HPDE6-E6E7 (cell line): Measurements from ENCODE around the gene NCOA3.
"Not testable (repeated sequence)": the region's sequence is repeated elsewhere in the genome, so short reads cannot be mapped to it uniquely, and the experiment has no call there.

ENCODE experiments used
- DNase-seq: peaks from one replicate; pipeline ENCODE4 v3.0.0; 2011; ENCODE audit warnings: missing footprints; ENCODE audit errors: extremely low spot score

Gene NCOA3

DNA sequence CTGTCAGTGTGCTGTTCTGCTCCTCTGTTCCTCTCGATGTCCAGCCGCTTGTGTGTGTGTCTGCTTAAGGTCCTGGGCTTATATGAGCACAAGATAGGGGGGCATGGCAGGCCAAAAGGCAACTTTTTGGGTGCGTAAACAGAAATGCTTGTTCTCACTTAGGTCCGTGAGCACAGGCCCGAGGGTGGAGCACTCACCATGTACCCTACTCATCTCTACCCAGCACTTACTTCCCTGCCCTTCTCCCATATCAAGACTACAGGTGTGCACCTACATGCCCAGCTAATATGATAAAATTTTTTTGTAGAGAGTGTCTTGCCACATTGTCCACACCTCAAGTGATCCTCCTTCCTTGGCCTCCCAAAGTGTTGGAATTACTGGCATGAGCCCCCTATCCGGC is 34.3 kb downstream of the NCOA3 start:
- no peak for DNase-seq

DNA sequence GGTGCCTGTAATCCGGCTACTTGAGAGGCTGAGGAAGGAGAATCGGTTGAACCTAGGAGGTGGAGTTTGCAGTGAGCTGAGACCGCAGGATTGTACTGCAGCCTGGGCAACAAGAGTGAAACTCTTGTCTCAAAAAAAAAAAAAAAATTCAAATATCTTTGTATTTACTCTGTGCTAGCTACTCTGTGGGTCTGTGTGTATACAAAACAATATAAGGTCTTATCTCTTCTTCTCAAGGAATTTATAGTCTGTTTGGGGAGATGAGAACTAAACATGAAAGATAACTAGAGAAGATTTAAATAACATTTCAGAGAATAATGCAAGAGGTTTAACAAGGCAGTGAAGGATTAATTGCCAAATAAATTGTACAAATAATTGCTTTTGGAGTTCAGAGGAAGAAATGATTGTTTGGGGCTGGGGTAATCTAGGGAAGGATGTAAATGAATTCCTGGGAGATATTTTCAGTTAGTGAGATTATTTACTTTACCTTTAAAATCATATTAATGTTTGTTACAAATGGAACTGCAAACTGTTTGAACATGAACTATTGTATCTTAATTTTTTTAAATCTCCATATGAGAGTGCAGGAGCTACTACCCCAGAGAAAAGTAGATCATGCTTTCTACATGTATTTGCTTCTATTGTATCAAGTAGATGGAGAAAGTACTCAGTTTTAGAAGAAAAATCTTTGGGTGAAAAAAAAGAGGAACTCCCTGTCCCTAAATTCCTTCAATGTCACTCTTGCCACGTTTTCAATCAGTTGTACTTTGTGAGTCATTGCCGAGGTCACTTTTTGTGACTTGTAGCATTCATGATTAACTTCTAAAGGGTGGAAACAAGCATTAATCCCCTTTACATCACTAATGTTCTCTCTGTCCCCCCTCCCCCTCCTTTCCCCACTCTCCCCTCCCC is 39.0 kb downstream of the NCOA3 start:
- DNase-seq: no peak

DNA sequence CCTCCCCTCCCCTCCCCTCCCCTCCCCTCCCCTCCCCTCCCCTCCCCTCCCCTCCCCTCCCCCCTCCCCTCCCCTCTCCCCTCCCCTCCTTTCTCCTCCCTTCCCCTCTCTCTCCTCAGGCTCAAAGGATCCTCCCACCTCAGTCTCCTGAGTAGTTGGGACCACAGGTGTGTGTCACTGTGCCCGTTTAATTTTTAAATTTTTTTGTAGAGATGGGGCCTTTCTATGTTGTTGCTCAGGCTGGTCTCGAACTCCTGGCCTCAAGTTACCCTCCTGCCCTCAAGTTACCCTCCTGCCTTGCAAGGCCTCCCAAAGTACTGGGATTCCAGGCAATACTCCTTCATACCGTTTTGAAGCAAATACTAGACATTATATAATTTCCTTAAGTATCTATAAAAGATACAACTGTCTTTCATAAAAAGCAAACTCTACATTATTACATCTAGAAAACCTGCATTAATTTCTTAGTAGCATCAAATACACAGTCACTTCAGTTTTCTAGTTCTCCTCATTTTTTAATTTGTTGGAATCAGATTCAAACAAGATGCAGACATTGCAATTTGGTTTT is 39.8 kb downstream of the NCOA3 start:
- DNase-seq: no peak

DNA sequence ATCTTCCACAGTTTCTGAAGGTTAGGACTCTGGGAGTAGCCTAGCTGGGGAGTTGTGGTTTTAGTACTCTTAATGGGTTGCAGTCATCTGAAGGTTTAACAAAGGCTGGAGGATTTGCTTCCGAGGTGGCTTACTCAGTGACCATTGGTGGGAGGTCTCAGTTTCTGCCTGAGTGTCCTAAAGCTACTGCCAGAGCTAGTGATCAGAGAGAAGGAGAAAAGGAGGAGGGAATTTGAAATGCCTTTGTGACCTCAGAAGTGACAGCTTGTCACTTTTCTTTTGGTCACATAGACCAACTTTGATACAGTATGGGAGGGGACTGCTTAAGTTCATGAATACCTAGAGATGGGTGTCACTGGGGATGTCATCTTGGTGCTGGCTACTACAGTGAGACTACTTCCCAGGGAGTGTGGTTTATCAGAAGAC is 41.3 kb downstream of the NCOA3 start:
- no peak for DNase-seq

DNA sequence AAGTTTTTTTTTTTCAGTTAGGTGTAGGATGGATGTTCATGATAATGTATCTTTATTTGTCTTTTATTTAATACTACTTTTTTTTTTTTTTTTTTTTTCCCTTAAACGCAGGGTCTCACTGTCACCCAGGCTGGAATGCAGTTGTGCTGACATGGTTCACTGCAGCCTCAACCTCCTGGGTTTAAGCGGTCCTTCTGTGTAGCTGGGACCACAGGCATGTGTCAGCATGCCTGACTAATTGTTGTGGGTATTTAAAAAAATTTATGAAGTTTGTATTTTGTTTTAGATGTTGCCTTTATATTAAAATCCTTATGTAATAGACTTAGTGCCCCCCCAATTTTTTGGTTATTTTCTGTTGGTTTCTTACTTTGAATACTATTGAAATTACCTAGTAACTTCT is 42.6 kb downstream of the NCOA3 start:
- DNase-seq: no peak

DNA sequence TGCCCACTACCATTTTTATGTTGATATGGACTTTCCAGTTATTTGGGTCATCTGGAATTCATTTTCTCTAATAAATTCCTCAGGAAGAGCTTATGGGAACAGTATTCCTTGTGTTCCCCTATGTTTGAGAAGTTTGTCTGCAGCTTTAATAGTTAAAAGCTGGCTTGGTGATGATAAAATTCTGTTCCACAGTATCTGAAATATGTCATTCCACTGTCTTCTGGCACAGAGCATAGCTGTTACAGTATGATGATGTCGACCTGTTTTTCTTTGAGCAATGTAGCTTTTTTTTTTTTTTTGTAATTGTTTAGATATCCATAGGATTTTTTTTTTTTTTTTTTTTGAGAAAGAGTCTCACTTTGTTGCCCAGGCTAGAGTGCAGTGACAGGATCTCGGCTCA is 43.2 kb downstream of the NCOA3 start:
- no peak for DNase-seq

DNA sequence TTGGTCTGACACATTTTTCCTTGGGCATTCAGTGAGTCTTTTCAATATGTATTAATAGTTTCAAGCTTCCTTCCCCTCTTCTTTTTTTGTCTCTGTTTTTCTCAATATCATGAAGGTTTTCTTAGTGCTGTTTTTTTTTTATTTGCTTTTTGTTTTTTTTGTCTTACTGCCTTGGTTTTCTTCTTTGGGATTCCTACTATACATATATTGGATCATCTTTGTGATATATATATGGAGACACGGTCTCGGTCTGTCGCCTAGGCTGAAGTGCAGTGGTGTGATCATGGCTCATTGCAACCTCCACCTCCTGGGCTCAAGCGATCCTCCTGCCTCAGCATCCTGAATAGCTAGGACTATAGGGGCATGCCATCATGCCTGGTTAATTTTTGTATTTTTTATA is 43.8 kb downstream of the NCOA3 start:
- DNase-seq: no peak

DNA sequence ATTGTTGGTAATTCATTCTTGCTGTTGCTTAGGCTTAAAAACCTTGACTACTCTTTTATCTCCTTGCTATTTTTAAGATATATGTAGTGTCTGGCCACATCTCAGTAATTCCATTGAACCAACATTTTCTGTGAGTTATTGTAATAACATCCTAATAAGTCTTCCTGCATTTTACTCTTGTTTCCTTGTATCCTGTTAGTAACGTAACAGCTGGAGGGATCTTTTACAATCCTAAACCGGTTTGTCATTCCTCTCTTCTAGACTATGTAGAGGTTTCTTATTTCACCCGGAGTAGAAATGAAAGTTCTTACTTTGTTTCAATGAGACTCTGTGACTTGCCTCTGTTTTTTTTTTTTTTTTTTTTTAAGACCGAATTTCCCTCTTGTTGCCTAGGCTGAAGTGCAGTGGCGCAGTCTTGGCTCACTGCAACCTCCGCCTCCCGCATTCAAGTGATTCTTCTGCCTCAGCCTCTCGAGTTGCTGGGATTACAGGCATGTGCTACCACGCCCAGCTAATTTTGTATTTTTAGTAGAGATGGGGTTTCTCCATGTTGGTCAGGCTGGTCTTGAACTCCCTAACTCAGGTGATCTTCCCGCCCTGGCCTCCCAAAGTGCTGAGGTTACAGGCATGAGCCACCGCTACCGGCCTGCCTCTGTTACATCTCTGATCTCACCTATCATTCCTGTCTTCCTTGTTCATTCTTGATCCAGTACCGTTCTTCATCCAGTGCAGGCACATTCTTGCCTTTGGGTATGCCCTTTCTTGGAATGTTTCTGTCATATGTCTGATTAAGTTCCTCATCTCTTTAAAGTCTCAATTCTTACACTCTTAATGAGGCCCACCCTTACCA is 44.7 kb downstream of the NCOA3 start:
- peak; percentile 57 for DNase-seq

DNA sequence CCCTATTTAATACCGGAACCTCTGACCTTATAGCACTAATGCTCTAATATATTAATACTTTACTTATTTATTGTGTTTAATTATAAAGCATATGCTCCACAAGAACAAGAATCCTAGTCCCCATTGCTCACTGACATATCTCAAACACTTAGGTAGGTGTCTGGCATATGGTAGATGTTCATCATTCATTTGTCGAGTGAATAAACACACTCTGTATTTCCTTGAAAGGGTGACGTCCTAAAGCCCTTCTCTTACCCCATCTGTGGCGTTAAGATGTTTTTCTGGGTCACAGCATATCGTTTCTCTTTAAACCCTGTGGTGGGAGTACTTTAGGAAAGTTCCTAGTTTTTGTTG is 45.3 kb downstream of the NCOA3 start:
- DNase-seq: no peak

DNA sequence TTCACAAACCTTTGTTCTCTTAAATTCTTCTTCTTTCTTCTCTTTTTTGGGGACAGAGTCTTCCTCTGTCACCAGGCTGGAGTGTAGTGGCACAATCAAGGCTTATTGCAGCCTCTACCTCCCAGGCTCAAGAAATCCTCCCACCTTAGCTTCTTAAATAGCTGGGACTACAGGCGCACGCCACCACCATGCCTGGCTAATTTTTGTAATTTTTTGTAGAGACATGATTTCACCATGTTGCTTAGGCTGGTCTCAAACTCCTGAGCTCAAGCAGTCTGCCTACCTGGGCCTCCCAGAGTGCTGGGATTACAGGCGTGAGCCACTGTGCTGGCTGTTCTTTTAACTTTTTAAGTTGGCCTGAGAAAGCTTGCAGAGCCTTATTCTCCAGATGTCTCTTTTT is 48.0 kb downstream of the NCOA3 start:
- DNase-seq: no peak

DNA sequence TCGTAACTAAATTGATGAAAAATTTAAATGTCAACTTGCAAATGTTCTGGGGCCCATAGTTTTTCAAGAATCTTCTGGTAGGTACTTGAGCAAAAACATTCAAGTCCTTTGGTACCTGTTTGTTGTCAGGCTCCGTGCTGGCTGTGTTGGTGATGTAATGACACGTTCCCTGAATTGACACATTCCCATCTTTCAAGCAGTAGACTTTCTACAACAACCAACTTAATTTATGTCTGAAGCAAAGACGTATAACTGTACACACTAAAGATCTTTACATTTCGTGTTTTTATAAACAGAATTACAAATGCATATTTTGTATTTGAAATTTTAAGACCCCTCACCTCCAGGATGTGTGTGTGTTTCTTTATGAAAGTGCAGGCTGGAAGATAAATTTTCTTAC is 49.5 kb downstream of the NCOA3 start:
- DNase-seq: no peak

DNA sequence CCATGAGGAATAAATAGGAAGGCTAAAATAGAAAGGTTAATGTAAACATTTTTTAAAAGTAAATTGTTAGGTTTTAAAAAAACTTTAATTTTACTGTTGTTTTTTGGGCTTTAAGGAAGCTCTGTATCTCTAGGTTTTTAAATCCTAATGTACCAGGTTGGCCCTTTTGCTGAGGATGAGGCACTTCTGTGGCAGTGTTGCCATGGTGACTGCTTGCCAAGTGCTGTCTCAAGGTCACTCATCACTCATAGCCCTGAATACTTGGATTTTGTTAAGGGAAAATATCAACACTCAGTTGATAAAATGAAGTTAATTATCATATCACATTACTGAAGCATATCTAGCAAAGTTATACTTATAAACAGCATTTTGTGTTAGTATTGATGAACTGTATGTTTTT is 50.2 kb downstream of the NCOA3 start:
- no peak for DNase-seq

DNA sequence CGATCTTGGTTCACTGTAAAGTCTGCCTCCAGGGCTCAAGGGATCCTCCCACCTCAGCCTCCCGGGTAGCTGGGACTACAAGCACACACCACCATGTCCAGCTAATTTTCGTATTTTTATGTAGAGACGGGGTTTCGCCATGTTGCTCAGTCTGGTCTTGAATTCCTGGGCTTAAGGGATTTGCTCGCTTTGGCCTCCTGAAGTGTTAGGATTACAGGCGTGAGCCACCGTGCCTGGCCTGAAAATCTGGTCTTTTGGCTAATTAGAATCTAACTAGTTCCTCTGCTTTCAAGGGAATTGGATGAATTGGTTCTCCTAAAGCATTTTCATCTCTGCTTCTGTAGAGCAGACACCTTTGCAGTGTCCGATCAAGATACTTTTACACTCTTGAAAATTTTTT is 51.3 kb downstream of the NCOA3 start:
- DNase-seq: no peak

DNA sequence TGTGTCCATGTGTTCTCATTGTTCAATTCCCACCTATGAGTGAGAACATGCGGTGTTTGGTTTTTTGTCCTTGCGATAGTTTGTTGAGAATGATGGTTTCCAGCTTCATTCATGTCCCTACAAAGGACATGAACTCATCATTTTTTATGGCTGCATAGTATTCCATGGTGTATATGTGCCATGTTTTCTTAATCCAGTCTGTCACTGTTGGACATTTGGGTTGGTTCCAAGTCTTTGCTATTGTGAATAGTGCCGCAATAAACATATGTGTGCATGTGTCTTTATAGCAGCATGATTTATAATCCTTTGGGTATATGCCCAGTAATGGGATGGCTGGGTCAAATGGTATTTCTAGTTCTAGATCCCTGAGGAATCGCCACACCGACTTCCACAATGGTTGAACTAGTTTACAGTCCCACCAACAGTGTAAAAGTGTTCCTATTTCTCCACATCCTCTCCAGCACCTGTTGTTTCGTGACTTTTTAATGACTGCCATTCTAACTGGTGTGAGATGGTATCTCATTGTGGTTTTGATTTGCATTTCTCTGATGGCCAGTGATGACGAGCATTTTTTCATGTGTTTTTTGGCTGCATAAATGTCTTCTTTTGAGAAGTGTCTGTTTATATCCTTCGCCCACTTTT is 52.0 kb downstream of the NCOA3 start:
- DNase-seq: not testable (repeated sequence)

DNA sequence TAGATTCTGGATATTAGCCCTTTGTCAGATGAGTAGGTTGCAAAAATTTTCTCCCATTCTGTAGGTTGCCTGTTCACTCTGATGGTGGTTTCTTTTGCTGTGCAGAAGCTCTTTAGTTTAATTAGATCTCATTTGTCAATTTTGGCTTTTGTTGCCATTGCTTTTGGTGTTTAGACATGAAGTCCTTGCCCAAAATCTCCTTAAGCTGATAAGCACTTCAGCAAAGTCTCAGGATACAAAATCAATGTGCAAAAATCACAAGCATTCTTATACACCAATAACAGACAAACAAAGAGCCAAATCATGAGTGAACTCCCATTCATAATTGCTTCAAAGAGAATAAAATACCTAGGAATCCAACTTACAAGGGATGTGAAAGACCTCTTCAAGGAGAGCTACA is 52.6 kb downstream of the NCOA3 start:
- not testable (repeated sequence) for DNase-seq

DNA sequence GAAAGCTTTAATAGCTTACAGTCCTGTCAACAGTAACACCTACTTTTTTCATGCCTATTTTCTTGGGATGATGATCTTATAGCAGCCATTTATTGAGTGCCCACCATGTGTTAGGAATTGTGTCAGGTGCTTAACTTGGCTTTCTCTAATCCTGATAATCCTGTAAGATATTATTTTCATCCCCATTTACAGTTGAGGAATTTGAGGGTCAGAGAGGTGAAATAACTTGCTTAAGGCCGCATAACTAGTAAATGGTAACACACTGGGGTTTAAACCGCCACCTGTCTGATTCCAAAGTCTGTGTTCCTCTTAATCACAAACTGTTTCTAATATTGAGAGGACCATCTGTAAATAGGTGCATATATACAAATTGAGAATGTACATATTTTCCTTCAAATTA is 55.5 kb downstream of the NCOA3 start:
- no peak for DNase-seq

DNA sequence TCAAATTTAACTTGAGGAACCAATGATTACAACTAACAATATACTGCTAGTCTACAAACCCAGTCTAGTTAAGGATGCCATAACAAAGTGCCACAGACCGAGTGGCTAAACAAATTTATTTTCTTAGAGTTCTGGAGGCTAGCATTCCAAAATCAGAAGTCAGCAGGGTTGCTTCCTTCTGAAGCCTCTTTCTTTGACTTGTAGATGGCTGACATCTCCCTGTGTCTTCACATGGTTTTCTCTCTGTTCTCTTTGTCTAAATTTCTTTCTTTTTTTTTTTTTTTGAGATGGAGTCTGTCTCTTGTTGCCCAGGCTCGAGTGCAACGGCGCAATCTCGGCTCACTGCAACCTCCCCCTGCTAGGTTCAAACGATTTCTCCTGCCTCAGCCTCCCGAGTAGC is 56.1 kb downstream of the NCOA3 start:
- no peak for DNase-seq

DNA sequence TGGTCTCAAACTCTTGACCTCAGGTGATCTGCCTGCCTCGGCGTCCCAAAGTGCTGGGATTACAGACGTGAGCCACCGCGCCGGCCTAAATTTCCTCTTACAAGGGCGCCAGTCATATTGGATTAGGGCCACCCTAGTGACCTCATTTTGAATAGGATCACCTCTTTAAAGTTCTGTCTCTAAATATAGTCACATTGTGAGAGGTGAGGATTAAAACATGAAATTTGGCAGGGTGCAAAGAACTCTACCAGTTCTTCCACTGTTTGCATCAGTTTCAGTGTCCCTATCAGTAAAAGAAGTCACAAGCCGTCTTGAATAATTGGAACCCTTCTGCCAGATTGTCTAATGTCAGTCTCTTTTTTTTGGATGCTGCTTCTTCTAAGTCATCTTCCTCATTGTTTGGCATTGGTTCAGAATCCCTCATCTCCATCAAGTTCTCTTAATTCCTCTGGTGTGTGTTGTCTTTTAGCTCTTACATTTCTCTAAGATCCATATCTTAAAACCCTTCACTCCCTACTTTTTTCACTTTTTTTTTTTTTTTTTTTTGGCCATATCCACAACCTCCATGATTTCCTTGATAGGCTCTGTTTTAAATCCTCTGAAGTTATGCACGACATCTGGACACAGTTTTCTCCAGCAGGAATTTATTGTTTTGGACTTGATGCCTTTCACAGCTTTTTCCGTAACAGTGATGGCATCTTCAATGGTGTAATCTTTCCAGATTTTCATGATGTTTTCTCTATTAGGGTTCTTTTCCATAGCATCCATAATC is 56.8 kb downstream of the NCOA3 start:
- no peak for DNase-seq

DNA sequence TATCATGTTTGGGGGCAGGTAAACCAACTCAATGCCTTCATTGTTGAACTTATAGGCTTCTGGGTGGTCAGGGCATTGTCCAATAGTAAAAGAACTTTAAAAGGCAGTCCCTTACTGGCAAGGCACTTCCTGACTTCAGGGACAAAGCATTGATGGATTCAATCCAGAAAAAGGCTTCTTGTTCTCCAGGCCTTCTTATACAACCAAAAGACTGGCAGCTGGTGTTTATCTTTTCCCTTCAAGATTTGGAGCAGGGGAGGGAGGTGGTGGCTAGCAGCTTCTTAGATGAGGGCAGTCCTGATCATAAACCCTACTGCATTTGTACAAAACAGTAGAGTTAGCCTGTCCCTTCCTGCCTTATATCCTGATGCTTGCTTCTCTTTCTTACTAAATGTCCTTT is 57.5 kb downstream of the NCOA3 start:
- no peak for DNase-seq

DNA sequence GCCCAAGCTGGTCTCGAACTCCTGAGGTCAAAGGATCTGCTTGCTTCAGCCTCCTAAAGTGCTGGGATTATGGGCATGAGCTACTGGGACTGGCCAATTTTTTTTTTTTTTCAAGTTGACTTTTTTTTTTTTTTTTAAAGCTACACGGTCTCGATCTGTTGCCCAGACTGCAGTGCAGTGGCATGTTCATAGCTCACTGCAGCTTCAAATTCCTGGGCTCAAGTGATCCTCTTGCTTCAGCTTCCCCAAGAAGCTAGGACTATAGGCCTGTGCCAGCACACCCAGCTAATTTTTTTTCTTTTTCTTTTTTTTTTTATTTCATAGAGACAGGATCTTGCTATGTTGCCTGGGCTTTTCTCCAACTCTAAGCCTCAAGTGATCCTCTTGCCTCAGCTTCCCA is 59.5 kb downstream of the NCOA3 start:
- DNase-seq: no peak
